Measurements from ENCODE around the gene ANXA2.
A peak's percentile ranks its signal among the peaks of the same experiment; 100 is the strongest.

The ANXA2 gene

GRCh38 chr15:60389261-60390077, 8.3 kb downstream of the ANXA2 start:
- no peak for DNase-seq (ENCODE audit: low read depth)

DNA sequence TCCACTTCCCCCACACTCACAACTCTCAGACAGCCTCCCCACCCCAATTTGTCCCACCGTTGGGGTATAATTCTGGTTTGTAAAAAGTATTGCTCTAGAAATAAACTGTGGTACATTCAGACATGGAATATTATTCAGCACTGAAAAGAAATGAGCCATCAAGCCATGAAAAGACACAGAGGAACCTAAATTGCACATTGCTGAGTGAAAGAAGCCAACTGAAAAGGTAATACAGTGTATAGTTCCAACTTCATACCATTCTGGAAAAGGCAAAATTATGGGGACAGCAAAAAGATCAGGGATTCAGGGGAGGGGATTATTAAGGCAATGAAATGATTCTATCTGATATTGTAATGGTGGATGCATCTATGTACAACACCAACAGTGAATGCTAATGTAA, 10.5 kb downstream of the ANXA2 start:
- DNase-seq (ENCODE audit: low read depth) = no peak

GRCh38 chr15:60386615-60387014, 11.2 kb downstream of the ANXA2 start:
- no peak for DNase-seq (ENCODE audit: low read depth)

DNA sequence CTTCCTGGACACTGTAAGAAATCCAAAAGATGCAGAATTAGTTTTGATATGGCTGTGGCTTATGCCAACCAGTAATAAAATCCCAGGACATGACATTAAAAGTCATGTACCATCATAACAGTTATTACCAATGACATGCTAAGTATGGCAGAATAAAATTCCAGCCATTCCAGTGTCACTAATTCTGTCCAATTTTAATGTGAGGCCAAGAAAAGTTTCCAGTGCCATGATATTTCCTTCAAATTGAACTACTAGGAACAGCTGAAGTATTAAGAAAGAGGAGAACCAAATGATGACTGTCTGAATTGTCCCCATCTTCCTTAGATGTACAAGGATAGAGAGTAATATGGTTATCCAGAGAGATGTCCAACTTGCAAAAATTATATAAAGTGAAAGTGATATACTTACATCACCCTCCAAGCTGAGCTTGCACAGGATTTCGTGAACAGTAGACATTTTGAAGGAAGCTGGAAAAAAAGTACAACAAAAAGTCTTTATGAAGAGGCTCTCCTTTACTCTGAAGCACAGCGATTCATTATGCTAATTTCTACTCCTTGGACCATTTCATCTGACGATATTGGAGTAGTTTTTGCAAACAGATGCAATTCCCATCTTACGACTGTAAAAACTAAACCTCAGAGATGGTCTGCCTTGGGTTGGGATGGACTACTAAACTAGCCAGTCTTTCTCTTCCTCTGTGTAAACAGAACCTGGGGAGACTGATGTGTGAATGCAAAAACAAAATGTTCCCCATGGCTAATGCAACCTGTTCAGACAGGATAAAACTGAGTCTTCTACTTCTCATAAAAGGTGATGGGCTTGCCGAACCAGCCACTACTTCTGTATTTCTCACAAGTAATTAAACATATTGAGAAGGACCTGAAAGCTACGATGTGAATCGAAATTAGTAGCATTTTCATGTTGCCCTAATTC, 11.9 kb downstream of the ANXA2 start:
- DNase-seq (ENCODE audit: low read depth) = no peak

DNA sequence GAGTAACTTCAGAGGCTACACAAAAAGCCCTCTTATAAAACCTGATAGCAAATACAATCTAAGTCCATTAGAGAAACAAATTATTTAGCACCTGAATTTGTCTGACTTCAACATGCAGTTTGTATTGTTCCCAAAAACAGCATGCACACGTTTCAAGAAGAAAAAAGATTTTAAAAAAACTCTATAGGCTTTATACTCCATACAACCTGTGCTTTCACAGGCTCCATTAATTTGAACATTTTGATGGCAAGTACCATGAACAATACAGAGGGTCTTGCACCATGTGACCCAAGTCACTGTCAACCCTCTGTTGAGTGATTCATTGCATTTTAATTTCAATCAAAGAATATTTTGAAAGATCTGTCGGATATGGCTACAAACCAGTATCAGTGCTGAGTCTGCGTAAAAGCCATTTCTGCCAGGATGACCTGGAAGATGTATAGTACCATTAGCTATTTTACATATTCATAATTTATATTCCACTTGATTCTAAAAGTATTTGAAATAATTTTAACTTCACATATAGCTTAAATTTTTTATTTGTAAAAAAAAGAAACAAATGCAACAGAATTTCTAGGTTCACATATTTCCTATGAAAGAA, 13.2 kb downstream of the ANXA2 start:
- DNase-seq (ENCODE audit: low read depth) = no peak

DNA sequence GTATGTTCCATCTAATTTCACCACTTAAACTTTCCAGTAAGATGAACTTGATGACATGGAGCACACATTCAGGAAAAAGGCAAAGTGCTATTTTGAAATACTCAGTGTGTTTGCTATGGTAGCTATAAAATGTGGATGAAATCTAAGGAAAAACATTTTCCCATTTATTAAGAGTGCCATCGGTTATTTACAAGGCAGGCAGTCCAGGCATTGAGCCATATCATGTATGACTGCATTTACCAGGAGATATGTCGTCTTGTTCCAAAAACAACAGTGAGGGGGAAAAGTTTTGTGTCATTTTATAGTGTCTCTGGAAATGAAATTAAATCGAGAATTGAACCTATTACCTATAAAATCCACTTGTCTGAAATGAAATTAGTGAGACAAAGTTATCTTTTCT, 13.7 kb downstream of the ANXA2 start:
- no peak for DNase-seq (ENCODE audit: low read depth)

- no peak for DNase-seq (ENCODE audit: low read depth)
Measured at GRCh38 chr15:60382773-60383674, 14.8 kb downstream of the ANXA2 start.

DNA sequence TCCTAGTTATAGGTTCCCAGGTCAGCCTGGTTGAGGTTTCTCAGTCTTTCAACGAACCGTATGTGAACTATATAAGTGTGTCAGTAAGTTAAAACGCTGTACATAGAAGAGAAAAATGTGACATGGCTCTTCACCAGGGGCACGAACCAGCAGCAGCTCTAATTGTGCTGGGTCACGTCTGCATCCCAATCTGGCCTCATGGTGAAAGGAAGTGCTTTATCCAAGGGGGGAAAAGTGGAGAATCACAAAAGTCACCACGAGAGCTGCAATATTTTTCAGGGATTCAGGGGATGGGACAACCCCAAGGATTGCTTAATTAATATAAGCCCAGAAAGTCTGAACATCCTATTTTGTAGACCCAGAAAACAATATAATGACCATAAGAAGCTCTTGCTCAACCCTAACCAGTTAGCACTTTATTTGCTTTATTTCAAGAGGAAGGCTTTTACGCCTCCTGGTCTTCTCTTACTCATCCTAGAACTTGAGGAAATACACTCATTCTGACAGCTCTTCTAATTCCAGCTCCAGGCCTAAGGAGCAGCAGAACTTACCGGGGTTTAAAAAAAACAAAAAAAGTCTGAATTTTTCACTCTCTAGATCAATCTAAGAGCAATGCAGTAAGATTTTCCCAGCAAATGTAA, 16.5 kb downstream of the ANXA2 start:
- DNase-seq (ENCODE audit: low read depth) = peak; percentile 77

DNA sequence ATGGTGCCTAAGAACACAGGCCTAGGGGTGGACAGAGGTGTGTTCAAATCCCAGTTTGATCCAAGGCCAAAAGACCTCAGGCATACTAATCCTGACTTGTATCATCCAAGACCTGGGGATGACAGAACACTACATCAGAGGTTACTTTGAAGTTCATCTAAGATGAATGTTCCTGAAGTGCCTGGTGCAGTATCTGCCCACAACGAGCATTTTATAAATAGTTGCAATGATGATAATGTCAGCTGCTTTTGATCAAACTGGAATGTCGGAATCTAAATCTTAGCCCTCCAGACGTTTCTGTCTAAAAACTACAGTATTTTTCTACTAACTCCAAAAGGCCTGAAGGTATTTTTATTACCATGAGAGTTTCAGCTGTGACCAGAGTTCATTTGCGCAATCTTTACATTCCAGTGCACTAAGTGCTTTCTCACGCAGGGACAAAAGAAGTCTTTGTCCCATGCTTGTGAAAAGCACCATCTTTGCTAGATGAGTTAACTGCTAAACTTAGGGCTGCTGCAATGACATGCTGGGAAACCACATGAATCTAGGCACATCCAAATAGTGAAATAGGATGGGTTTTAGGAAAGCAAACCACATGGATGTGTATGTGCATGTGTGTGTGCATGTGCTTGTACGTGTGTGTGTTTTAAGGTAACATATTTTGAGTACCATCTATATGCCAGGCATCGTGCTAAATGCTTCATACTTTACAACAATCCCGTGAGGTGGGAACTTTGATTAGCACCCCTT, 18.1 kb downstream of the ANXA2 start:
- DNase-seq (ENCODE audit: low read depth) = peak; percentile 98

DNA sequence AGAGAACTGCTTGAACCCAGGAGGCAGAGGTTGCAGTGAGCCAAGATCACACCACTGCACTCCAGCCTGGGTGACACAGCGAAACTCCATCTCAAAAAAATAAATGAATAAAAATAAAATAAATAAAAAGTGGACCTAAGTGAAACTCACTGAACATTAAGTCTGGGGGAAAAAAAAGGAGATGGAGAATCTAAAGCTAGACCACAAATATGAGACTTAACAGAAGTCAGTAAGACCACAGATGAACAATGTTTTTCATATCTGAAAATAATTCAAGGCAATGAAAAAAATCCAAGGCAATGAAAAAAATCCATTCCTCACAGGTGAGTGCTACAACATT, 18.6 kb downstream of the ANXA2 start:
- no peak for DNase-seq (ENCODE audit: low read depth)

DNA sequence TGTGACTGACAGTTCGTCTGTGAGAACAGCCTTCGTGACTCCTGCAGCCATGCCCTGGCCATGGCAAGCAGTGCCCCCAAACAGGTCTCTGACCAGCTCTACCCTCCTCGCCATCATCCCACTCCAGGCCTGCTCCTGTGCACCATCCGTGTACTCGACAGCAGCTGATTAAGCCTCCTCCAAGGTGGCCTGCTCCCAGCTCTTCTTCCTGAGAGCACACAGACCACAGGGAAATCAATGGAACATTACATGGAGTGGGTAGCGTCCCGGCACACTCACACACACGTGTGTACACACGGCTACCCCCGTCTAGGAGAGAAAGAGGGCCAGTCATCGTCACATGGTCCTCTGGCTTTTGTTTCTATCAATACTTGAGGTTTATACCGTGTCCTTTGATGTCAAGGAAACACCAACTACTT, 21.1 kb downstream of the ANXA2 start:
- no peak for DNase-seq (ENCODE audit: low read depth)

- DNase-seq (ENCODE audit: low read depth) = no peak
Measured at GRCh38 chr15:60375306-60375705, 22.5 kb downstream of the ANXA2 start.

DNA sequence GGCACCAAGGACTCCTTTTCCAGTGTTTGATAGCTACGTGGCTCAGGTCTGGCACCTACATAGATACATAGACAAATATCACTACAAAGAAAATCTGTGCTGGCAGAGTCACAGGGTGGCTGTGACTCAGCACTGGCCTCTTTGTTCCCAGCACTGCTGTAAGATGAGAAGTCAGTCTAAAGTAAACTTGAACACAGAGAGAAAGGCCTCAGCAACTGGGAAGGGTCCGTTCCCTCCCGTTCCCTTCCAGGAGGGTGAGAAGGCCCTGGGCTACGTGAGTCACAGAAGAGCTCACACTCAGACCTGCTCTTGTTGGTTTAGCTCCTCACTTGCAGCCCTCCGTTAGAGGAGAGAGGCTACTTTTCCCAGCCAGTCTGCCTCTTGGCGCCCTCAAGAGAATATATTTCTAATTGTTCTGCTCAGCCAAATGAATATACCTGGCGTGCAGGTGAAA, 23.1 kb downstream of the ANXA2 start:
- peak; percentile 90 for DNase-seq (ENCODE audit: low read depth)

DNA sequence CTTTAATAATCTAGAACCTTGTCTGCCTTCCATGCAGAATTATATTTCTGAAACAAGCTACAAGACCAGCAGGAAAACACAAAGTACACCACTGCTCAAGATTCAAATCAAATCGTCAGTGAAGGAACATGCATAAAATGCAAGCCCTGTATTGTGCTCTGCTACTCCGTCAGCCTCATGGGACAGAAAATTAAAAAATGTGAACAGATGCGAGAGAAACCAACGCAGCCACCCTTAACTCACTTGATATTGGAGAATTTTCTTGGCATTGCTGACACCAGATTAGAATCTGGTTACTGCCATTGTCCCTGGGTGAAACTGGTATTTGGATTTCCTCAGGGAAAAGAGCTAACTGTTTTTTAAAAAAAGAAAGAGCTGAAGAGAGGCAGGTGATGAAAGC, 23.6 kb downstream of the ANXA2 start:
- DNase-seq (ENCODE audit: low read depth) = no peak

- DNase-seq (ENCODE audit: low read depth) = no peak
Measured at GRCh38 chr15:60373745-60374144, 24.0 kb downstream of the ANXA2 start.

DNA sequence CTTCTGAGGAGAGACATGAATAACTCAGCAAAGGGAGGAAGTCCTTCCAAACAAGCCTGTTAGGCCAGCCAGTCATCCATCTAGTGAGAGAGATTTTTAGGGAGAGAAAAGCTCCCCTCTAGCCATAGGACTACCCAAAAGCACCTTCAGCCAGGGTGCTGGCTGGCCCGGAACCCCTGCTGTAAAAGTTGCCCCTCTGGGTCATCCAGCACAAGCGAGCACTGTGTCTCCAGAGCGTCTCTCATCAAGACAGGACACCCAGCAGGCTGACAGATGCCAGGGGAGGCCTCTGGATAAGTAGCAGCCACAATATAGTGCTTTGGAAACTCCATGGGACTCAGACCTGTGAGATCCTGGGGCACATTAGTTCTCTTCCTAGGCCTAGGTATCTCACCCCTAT, 24.5 kb downstream of the ANXA2 start:
- no peak for DNase-seq (ENCODE audit: low read depth)

DNA sequence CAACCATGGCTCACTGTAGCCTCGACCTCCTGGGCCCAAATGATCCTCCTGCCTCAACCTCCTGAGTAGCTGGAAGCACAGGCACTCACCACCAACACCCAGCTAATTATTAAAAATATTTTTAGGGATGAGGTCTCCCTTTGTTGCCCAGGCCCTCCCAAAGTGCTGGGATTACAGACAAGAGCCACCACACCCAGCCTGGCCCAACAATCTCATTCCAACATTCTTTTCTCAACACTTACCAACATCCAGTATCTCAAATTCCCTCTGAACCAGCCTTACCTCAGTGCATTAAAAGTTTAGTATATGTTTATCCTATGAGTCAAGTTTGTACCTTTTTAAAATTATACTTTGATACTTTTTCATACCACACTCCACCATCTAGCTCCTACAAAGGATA, 25.0 kb downstream of the ANXA2 start:
- no peak for DNase-seq (ENCODE audit: low read depth)

GRCh38 chr15:60372227-60372626, 25.6 kb downstream of the ANXA2 start:
- DNase-seq (ENCODE audit: low read depth) = no peak

DNA sequence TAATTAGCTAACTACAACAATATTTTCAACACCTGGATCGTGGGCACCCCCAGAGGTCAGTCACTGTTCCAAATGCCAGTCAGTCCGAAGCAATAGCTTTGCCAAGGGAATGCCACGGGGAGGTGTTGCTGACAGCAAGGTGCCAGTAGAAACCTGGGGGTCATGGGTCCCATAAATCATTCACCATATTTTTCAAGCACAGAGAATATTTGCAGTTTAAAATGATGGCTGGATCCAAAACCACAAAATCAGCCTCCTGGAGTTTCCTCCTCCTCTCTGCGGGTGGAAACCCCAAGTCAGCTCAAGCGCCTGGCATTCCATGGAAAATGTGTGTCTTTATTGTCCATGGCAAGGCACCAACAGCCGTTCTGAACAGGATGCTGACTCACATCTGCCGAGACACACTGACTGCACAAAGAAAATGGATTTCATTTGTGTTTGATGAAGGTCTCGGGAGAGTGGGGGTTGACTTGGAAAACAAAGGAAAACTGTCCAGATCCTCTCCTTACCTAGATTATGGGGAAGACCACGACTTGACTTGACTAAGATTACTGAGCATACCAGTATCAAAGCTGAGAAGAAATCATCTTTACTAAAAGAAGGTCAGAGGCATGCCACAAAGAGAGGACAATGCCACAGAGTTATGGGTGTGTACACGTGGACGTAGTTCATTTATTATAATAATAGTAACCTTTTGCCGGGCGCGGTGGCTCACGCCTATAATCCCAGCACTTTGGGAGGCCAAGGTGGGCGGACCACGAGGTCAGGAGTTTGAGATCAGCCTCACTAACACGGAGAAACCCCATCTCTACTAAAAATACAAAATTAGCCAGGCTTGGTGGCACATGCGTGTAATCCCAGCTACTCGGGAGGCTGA, 26.4 kb downstream of the ANXA2 start:
- DNase-seq (ENCODE audit: low read depth) = peak; percentile 99

- DNase-seq (ENCODE audit: low read depth) = no peak
Measured at GRCh38 chr15:60370869-60371136, 27.0 kb downstream of the ANXA2 start.
